ENCODE measurements around the gene B4GALT2. TPM values are rescaled to one million over a fixed set of nuclear protein-coding genes. Genes with fewer than 3 reads are reported as not detected.
A peak's percentile ranks its signal among the peaks of the same experiment; 100 is the strongest.

The B4GALT2 gene
- total and polyA plus RNA-seq, 9 of the 15 experiments (the other 6 are each of a cell fraction or from before 2014, with no cell fraction given) = 1.3 to 86.8 (median 43.8) TPM

- TF ChIP-seq TBL1XR1 (IDR thresholded peaks at IDR 0.05; ENCODE audit: low read length in 2 of 2) (no peak), TAF7 (tag; IDR thresholded peaks at IDR 0.05) (peak; percentile 33; the same call in 1 of the 2 replicates), HLTF (IDR thresholded peaks at IDR 0.05) (0 out of 2 replicates have a peak, but pooled peaks have one; percentile 58), MTA1 (IDR thresholded peaks at IDR 0.05; ENCODE audit: borderline replicate concordance) (0 out of 2 replicates have a peak, but pooled peaks have one; percentile 66), HSF4 (CRISPR knock-in tag; IDR thresholded peaks at IDR 0.05; ENCODE audit: borderline replicate concordance) (no peak), TCFL5 (CRISPR knock-in tag; conservative IDR thresholded peaks at IDR 0.05) (no peak), POLR2B (IDR thresholded peaks at IDR 0.05; ENCODE audit: low read depth, partially characterized antibody) (peak; percentile 27), FIP1L1 (IDR thresholded peaks at IDR 0.05; ENCODE audit: low read depth, low read length, poor library complexity, severe bottlenecking) (peak; percentile 53)
- TF ChIP-seq, protein P1, sequence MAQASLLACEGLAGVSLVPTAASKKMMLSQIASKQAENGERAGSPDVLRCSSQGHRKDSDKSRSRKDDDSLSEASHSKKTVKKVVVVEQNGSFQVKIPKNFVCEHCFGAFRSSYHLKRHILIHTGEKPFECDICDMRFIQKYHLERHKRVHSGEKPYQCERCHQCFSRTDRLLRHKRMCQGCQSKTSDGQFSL (CRISPR knock-in tag; IDR thresholded peaks at IDR 0.05) = peak; percentile 72
- TF ChIP-seq, protein P1 (tag; IDR thresholded peaks at IDR 0.05) = peak in 1 of 2 experiments; percentile 73; a peak in 1 of 4 replicates
These were observed 51.7 kb downstream of the B4GALT2 start (continued) for GRCh38 chr1:44030605-44031251.

Data from K562 (cell line).